Testis (tissue), 2 donors: Measurements from ENCODE around the gene KRT36.

Experiments used
- CTCF ChIP-seq, 3 experiments: fragments of 450-650 bp in 2 of 3; fragments of 200-600 bp in 1 of 3; sonication (generic) in 1 of 3; IDR thresholded peaks; one replicate each; pipeline ENCODE4 v1.5.1; 2016 to 2019; ENCODE audit warnings: antibody characterized with exemption in 3 of 3, mild to moderate bottlenecking in 2 of 3, moderate library complexity in 1 of 3
- POLR2A ChIP-seq: fragments of 450-650 bp; IDR thresholded peaks from one replicate; pipeline ENCODE4 v1.6.1; 2017; ENCODE audit warnings: antibody characterized with exemption, mild to moderate bottlenecking, moderate library complexity

DNA sequence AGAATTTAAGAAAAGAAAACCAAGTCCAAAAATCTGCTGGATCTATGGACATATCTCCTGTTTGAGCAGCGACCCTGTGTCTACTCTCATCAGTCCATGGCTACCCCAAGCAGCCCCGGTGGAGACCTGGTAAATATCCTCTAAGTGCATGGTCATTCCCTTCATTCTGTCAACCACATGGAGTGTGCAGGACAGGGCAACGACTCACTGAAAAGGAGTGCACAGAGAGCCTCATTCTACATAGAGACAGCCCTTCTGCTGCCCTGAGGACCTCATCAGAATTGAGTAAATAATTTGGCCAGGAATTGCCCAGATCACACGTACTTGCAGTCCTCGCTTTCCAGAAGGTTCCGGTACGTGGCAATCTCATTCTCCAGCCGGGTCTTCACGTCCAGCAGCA is 51.9 kb downstream of the KRT36 start:
- TF ChIP-seq CTCF (IDR thresholded peaks at IDR 0.05) (no peak), POLR2A (no peak)
